Colonic mucosa (tissue), 4 donors: ENCODE data around the gene PPP6R2. TPM values are rescaled to one million over a fixed set of nuclear protein-coding genes. Genes with fewer than 3 reads are reported as not detected.

Experiments
- DNase-seq: peaks from one replicate; pipeline ENCODE4 v3.0.0-alpha.2; 2020
- H3K27ac ChIP-seq: fragments of 200-600 bp; one replicate; pipeline ENCODE4 v1.8.0; 2021
- H3K27me3 ChIP-seq: fragments of 200-600 bp; one replicate; pipeline ENCODE4 v1.8.0; 2021
- H3K36me3 ChIP-seq: fragments of 200-600 bp; one replicate; pipeline ENCODE4 v1.8.0; 2021
- H3K4me1 ChIP-seq: fragments of 200-600 bp; one replicate; pipeline ENCODE4 v1.8.0; 2021; ENCODE audit warnings: mild to moderate bottlenecking
- H3K4me3 ChIP-seq: fragments of 200-600 bp; one replicate; pipeline ENCODE4 v1.8.0; 2021
- H3K9ac ChIP-seq, 2 donors: one replicate each; pipeline ENCODE4 v1.7.0; 2013; ENCODE audit warnings: control low read depth in 2 of 2, low read depth in 2 of 2, low read length in 2 of 2
- H3K9me3 ChIP-seq: fragments of 200-600 bp; one replicate; pipeline ENCODE4 v1.8.0; 2021
- CTCF ChIP-seq: fragments of 200-600 bp; IDR thresholded peaks from one replicate; pipeline ENCODE4 v1.8.0; 2022; ENCODE audit warnings: antibody characterized with exemption, mild to moderate bottlenecking
- intact Hi-C: fragments of 100-400 bp; cut with DNase I; formaldehyde crosslinking; loops from one replicate; pipeline ENCODE4 v1.14.1; 2022
- total RNA-seq, 2 donors: library from RNA; stranded (reverse); fragmentation: NEBNext Ultra II Directional in 1 of 2; extraction: Animal tissue kit (Norgen Biotek cat#: 25700) in 1 of 2; gene quantifications; one replicate each; pipeline ENCODE4 v1.2.1, GENCODE V29; 2021
- donor health status: healthy.
- donor health status: DM: no; HTN: no; CAD: no.
- donor health status: DM: no; HTN: no; CAD: no.

The PPP6R2 gene
- total RNA-seq, 2 donors from 2014 or later = 34.1 to 55.9 TPM

GRCh38 chr22:50297510-50298265 lies 45.4 kb upstream of the PPP6R2 start:
- no peaks in the 10 kb centered on the region for H3K27me3 ChIP-seq
- H3K9me3 ChIP-seq = no peaks in the 10 kb centered on the region
- no peaks in the 10 kb centered on the region for H3K36me3 ChIP-seq
- peaks cover 83% of the 10 kb centered on the region for H3K4me1 ChIP-seq
- no peak overlapping the region for H3K27ac ChIP-seq
- H3K4me3 ChIP-seq = no peak overlapping the region
- no peak for DNase-seq
- H3K9ac ChIP-seq = peak overlapping the region in 1 of 2 donors; percentile 7
- TF ChIP-seq CTCF = no peak
- intact Hi-C loops = no loop called here

- H3K27ac ChIP-seq = no peak overlapping the region
- peak overlapping the region in 1 of 2 donors; percentile 7 for H3K9ac ChIP-seq
- intact Hi-C loops = no loop called here
- DNase-seq = no peak
- H3K9me3 ChIP-seq = no peaks in the 10 kb centered on the region
- no peaks in the 10 kb centered on the region for H3K36me3 ChIP-seq
- H3K4me3 ChIP-seq = no peak overlapping the region
- no peak for TF ChIP-seq CTCF
- H3K27me3 ChIP-seq = no peaks in the 10 kb centered on the region
- peaks cover 83% of the 10 kb centered on the region for H3K4me1 ChIP-seq
These were observed 44.9 kb upstream of the PPP6R2 start for GRCh38 chr22:50298266-50298637.

- Histone ChIP-seq H3K9me3 (no peaks in the 10 kb centered on the region), H3K9ac (peak overlapping the region; percentile 51 to 69), H3K4me1 (peaks cover 83% of the 10 kb centered on the region), H3K27me3 (no peaks in the 10 kb centered on the region), H3K27ac (peak overlapping the region; percentile 61), H3K4me3 (peak overlapping the region; percentile 41), H3K36me3 (no peaks in the 10 kb centered on the region)
- TF ChIP-seq CTCF = no peak
- no peak for DNase-seq
- intact Hi-C loops = no loop called here
These were observed 44.0 kb upstream of the PPP6R2 start for GRCh38 chr22:50298937-50299784.

- Histone ChIP-seq H3K9ac (peak overlapping the region; percentile 34 to 58), H3K4me1 (peaks cover 82% of the 10 kb centered on the region), H3K9me3 (no peaks in the 10 kb centered on the region), H3K36me3 (no peaks in the 10 kb centered on the region), H3K27ac (peak overlapping the region; percentile 61), H3K27me3 (no peaks in the 10 kb centered on the region), H3K4me3 (peak overlapping the region; percentile 41)
- TF ChIP-seq CTCF = no peak
- peak; percentile 95 for DNase-seq
- intact Hi-C loops = no loop called here
These were observed 43.1 kb upstream of the PPP6R2 start for GRCh38 chr22:50299785-50300619.

GRCh38 chr22:50300620-50301257 lies 42.4 kb upstream of the PPP6R2 start:
- peak overlapping the region; percentile 26 to 96 for H3K9ac ChIP-seq
- intact Hi-C loops = no loop called here
- H3K27ac ChIP-seq = peak overlapping the region; percentile 61

More at GRCh38 chr22:50300620-50301257, 42.4 kb upstream of the PPP6R2 start:
- Histone ChIP-seq H3K27me3 (no peaks in the 10 kb centered on the region), H3K36me3 (no peaks in the 10 kb centered on the region), H3K4me1 (peaks cover 88% of the 10 kb centered on the region), H3K9me3 (no peaks in the 10 kb centered on the region), H3K4me3 (peak overlapping the region; percentile 41)
- DNase-seq = no peak
- TF ChIP-seq CTCF = no peak
